Kasumi-1 (cell line): ENCODE data around the gene BLACAT1.

Experiments
- DNase-seq, 2 experiments: peaks; one replicate each; lab custom pipeline; 2025; lab: John Stamatoyannopoulos, UW

The BLACAT1 gene

DNA sequence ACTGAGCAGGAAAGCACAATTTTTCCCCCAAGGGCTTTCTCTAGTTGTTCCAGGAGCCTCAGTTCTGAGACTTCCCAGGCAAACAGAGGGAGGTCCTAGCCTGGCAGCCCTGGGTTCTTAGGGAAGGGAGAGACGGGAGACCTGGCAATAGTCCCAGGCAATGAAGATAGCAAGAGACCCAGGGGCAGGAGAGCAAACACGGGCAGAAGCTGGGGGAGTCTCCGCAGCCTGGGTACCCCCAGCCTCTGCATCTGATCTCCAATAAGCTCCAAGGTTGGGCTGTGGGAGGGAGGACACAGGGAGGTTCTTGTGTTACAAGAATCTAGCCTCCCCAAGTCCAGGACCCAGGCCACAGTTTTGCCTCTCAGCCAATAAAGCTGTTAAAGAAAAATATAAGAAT is 2.4 kb downstream of the BLACAT1 start:
- DNase-seq = no peak

DNA sequence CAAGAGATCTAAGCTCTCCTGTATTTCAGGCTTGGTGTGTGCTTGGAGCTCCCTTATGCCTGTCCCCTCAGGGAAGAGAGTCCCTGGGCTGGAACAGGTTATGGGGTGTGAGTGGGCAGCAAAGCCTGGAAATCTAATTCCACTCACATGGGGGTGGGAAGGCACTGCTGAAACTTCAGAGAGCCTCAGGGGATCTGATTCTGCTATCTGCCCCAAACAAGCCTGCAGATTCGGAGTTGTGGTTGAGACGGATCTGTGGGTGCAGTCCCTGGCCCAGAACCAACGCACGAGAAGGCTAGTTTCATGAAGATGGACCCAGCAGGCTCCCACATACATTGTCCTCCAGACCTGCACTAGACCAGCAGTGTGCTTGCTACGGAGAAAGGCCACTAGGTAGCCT is 2.9 kb downstream of the BLACAT1 start:
- no peak for DNase-seq

GRCh38 chr1:205452364-205452763 is 3.5 kb downstream of the BLACAT1 start:
- no peak for DNase-seq

DNA sequence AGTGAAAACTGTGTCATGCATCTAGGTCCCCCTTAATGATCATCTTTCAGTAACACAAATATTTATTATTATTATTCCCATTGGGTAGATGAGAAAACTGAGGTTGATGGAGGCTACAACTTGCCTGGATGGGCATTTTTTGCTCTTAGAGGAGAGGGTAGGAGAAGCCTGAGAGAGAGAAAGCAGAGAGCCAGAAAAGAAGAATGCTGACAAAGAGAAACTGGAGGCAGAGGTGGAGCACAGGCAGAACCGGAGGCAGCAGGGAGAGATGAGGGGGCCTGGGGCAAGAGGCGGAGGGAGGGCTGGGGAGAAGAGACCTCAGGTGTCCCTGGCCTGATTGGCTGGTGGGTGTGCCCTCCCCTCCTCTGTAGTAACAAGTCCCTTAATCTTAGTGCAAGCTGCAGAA is 4.1 kb downstream of the BLACAT1 start:
- no peak for DNase-seq

- no peak for DNase-seq
Observed at GRCh38 chr1:205451202-205451601, 4.6 kb downstream of the BLACAT1 start.

DNA sequence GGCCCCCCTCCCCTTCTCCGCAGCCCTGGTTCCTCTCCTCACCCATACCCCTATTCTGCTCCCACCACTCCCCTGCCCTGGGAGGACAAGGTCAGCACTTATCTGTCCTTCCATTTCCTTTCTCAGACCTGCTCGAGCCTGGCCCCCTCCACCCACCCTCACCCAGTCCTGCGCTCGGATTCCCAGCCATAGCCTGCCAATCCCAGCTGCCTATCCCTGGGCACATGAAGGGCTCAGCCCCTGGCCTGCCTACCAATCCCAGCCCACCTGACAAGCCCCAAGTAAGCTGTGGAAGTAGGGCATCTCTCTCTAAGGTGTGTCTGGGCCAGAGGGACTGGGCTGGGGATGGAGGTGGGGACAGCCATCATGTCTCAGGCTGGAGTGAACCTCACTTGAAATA is 5.4 kb downstream of the BLACAT1 start:
- DNase-seq = no peak

DNA sequence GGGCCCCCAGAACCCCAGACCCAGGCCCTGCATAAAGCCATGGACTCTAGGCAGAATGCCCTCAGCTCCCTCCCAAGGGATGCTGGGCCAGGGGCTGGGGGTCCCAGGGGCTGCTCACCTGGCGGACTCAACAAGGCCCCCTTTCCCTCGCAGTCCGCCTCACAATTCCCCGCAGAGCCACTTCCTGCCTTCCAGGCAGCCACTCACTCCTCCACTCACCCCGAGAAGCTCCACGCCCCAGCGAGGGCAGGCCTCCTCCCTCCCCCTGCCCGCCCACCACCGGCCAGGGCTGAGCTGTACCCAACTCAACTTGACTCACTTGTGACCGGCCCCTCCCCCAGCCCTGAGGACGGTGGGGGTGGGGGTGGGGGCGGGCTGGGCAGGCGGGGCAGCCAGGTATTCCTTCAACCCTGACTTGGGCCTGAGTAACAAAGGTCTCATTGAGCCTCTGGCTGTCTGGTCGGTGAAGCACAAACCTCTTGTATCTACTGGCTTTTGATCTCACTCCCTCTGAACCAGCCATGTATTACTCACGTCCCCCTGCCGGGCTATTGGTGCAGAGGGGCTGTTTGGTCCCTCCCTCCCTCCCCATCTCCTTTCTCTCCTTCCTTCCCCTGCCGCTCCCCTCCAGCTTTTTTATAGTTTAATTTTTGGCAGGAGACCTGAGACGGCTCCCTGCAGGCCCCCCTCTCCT is 5.9 kb downstream of the BLACAT1 start:
- no peak for DNase-seq

DNA sequence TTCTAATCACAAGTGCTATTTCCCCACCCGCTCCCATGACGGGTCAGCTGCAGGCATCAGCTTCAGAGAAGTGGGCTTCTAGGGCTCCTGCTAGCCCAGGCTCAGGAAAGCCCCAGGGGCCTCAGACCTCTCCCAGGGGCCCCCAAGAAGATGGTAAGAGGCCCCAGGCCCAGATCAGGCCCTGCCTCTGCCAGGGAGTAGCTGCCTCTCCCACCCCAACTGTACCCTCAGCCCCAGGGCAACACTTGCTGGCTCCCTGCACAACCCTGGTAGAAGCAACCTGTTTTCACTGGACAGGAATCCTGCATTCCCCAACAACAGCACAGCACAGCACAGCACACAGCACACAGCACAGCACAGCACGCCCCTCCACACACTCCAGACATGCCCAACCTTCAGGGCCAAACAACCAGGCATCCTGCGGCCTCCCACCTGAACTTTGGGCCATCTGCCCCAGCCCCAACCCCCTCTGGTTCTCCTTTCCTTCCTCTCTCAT is 6.5 kb downstream of the BLACAT1 start:
- no peak for DNase-seq

GRCh38 chr1:205448540-205449253 is 7.1 kb downstream of the BLACAT1 start:
- DNase-seq = no peak

GRCh38 chr1:205447457-205448341 is 8.1 kb downstream of the BLACAT1 start:
- DNase-seq = no peak

DNA sequence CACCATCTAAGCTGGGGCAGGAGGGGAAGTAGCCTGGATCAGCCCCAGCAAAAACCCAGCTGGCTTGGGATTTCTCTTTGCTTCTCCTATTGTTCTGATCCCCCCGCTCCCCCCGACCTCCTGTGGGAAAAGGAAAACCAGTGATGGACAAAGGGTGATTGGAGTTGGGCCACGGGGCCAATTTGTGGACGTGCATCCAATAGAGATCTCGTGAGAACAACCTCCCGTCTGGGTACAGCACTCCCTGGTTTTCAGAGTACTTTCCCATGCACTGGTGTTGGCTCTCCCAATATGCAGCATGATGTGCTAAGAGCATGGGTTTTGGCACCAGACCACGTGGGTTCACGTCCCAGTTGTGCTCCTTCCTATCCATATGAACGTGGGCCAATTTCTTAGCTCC is 9.0 kb downstream of the BLACAT1 start:
- DNase-seq = no peak

DNA sequence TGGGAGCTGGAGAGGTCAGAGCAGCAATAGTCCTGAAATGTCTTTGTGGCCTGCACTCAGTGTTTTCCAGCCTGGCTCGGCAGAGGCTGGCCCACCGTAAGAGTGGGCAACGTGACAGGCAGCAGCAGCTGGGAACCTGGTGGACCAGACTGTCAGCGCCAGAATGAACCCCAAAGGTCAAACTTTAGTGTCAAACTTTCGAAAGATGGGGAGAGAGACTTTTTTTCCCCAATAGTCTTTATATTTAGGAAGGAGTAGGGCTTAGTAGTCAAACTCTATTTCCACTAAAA is 10.3 kb downstream of the BLACAT1 start:
- no peak for DNase-seq

DNA sequence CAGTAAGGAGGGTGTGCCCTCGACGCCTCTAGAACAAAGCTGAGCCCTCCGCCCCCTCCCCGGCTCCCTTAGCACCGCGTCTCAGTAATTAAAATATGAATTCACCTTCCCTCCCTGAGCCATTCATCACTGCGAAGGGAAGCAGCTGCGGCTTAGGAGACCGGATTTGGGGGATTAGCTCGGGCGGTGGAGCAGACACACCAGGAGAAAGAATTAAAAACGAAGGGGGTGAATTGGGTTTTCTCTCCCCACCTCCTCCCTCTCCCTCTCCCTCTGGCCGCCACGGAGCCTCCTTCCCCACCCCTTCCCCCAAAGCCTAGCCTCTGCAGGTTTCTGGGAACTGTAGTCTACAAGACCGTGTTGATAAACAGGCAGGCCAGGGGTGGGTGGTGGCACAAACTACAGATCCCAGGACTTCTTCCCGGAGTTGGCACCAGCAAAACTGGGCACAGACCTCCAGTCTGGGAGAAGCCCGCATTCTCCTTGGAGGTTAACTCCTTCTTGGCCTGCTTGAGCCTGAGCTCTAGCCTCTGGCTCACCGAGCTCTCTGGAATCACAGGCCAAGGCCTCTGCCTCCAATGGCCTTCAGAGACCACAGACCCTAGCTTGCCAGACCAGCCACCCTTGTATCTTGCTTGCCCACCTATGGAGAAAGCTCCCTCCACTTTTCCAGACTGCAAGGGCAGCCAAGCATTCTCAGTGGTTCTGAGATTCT is 10.8 kb downstream of the BLACAT1 start:
- DNase-seq = no peak

GRCh38 chr1:205444300-205444930 is 11.4 kb downstream of the BLACAT1 start:
- DNase-seq = no peak

DNA sequence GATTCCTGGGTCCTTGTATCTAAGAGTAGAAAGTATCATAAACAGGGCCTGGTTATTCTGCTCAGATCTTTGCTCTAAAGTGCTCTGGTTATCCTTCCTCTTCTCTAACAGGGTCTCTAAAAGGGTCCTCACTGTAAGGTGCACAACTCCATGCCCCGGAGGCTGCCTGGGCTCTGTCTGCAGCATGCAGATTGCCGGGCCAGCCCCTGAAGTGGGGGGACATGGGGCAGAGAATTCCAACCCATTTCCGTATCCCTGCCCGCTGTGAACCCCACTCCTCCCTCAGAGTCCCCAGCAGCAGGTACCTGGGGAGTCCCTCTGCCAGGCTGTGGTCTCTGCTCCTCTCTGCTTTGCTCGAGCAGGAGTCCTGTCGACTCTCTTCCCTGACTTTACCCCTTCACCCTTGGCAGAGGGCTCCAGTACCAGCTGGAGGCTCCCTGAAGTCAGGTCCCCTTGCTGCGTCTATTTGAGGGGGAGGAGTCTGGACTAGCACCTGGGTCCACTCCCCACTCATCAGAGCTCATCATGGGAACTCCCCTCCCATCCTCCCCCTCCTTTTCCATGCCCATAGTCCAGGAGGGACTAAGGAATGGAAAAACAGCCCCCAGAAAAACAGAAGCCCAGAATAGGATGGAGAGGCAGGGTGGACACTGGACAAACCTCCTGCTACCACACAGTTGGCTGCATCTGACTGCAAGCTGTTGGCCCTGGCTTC is 12.1 kb downstream of the BLACAT1 start:
- no peak for DNase-seq

GRCh38 chr1:205442051-205442725 is 13.7 kb downstream of the BLACAT1 start:
- no peak for DNase-seq

DNA sequence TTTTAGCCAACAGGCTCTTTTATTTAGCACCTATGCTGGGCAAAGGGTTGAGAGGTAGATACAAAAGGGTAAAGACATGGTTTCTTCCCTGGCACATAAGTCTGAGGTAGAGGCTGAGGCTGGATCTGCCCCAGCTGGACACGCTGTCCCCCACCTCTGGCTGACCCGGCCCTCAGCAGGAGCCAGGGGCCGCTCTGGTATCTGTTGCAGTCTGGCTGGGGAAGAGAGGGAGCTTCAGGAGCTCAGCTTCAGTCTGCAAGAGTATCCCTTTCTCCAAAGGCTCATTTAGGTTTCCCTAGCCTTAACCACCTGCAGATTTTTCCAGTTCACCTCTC is 14.2 kb downstream of the BLACAT1 start:
- DNase-seq = no peak

DNA sequence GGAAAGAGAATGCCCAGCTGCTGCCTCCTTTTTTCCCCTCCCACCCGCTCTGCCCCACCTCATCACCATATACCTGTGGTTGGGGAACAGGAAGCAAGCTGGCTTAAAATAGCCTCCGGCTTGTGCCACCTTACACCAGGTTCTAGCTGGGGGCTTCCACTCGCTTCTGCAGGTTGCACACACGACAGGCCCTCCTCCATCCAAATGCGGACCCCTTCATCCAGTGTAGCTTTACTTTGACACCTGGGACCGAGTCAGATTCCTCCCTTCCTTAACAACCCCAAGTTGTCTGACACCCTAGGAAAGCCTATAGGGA is 14.6 kb downstream of the BLACAT1 start:
- no peak for DNase-seq

- peak; percentile 65 to 69 for DNase-seq
Observed at GRCh38 chr1:205440476-205441317, 15.1 kb downstream of the BLACAT1 start.

- no peak for DNase-seq
Observed at GRCh38 chr1:205440121-205440475, 15.7 kb downstream of the BLACAT1 start.
